ENCODE results near the gene TBCEL.

Gene TBCEL

GRCh38 chr11:121035169-121035755 lies 11.4 kb downstream of the TBCEL start:
- FAIRE-seq (no peak), DNase-seq (ENCODE audit: insufficient read length, low spot score) (no peak)
- TF ChIP-seq POLR2A (IDR thresholded peaks at IDR 0.05; ENCODE audit: low read depth, low read length) (no peak), POU2F2 (IDR thresholded peaks at IDR 0.05; ENCODE audit: low read depth, low read length) (no peak)

GRCh38 chr11:121035780-121036179 lies 11.9 kb downstream of the TBCEL start:
- no peak for DNase-seq (ENCODE audit: insufficient read length, low spot score)
- peak; percentile 38 for FAIRE-seq
- TF ChIP-seq POLR2AphosphoS5 (IDR thresholded peaks at IDR 0.05; ENCODE audit: low read depth, low read length) (no peak), POU2F2 (IDR thresholded peaks at IDR 0.05; ENCODE audit: low read depth, low read length) (no peak), POLR2A (IDR thresholded peaks at IDR 0.05; ENCODE audit: low read depth, low read length) (no peak), TAF1 (IDR thresholded peaks at IDR 0.05; ENCODE audit: low read depth, low read length) (no peak), PAX5 (IDR thresholded peaks at IDR 0.05; ENCODE audit: insufficient read depth, low read length, severe bottlenecking) (no peak), SPI1 (IDR thresholded peaks at IDR 0.05; ENCODE audit: low read depth, low read length) (no peak)

GRCh38 chr11:121037016-121037415 lies 13.1 kb downstream of the TBCEL start:
- no peak for TF ChIP-seq SPI1 (IDR thresholded peaks at IDR 0.05; ENCODE audit: low read depth, low read length)
- no peak for TF ChIP-seq PAX5 (IDR thresholded peaks at IDR 0.05; ENCODE audit: insufficient read depth, low read length, severe bottlenecking)
- TF ChIP-seq POLR2A (IDR thresholded peaks at IDR 0.05; ENCODE audit: low read depth, low read length) = no peak
- TF ChIP-seq POLR2AphosphoS5 (IDR thresholded peaks at IDR 0.05; ENCODE audit: low read depth, low read length) = no peak
- no peak for TF ChIP-seq POU2F2 (IDR thresholded peaks at IDR 0.05; ENCODE audit: low read depth, low read length)
- TF ChIP-seq TAF1 (IDR thresholded peaks at IDR 0.05; ENCODE audit: low read depth, low read length) = no peak
- DNase-seq (ENCODE audit: insufficient read length, low spot score) = no peak
- no peak for FAIRE-seq

GRCh38 chr11:121038648-121039409 lies 14.9 kb downstream of the TBCEL start:
- TF ChIP-seq TAF1 (IDR thresholded peaks at IDR 0.05; ENCODE audit: low read depth, low read length) (no peak), POLR2AphosphoS5 (IDR thresholded peaks at IDR 0.05; ENCODE audit: low read depth, low read length) (no peak), SPI1 (IDR thresholded peaks at IDR 0.05; ENCODE audit: low read depth, low read length) (no peak), PAX5 (IDR thresholded peaks at IDR 0.05; ENCODE audit: insufficient read depth, low read length, severe bottlenecking) (no peak), POU2F2 (IDR thresholded peaks at IDR 0.05; ENCODE audit: low read depth, low read length) (no peak), POLR2A (IDR thresholded peaks at IDR 0.05; ENCODE audit: low read depth, low read length) (no peak)
- FAIRE-seq (peak; percentile 73), DNase-seq (ENCODE audit: insufficient read length, low spot score) (no peak)

- DNase-seq (ENCODE audit: insufficient read length, low spot score) (no peak), FAIRE-seq (no peak)
- TF ChIP-seq POLR2AphosphoS5 (IDR thresholded peaks at IDR 0.05; ENCODE audit: low read depth, low read length) = no peak
Measured at GRCh38 chr11:121039971-121040613, 16.2 kb downstream of the TBCEL start.

- DNase-seq (ENCODE audit: insufficient read length, low spot score) (no peak), FAIRE-seq (no peak)
- no peak for TF ChIP-seq POLR2AphosphoS5 (IDR thresholded peaks at IDR 0.05; ENCODE audit: low read depth, low read length)
- no peak for TF ChIP-seq POU2F2 (IDR thresholded peaks at IDR 0.05; ENCODE audit: low read depth, low read length)
- TF ChIP-seq TAF1 (IDR thresholded peaks at IDR 0.05; ENCODE audit: low read depth, low read length) = no peak
- TF ChIP-seq SPI1 (IDR thresholded peaks at IDR 0.05; ENCODE audit: low read depth, low read length) = no peak
- no peak for TF ChIP-seq POLR2A (IDR thresholded peaks at IDR 0.05; ENCODE audit: low read depth, low read length)
- TF ChIP-seq PAX5 (IDR thresholded peaks at IDR 0.05; ENCODE audit: insufficient read depth, low read length, severe bottlenecking) = no peak
Measured at GRCh38 chr11:121040614-121041002, 16.7 kb downstream of the TBCEL start.

- TF ChIP-seq TAF1 (IDR thresholded peaks at IDR 0.05; ENCODE audit: low read depth, low read length) (no peak), PAX5 (IDR thresholded peaks at IDR 0.05; ENCODE audit: insufficient read depth, low read length, severe bottlenecking) (no peak), POU2F2 (IDR thresholded peaks at IDR 0.05; ENCODE audit: low read depth, low read length) (no peak), POLR2AphosphoS5 (IDR thresholded peaks at IDR 0.05; ENCODE audit: low read depth, low read length) (no peak), POLR2A (IDR thresholded peaks at IDR 0.05; ENCODE audit: low read depth, low read length) (no peak), SPI1 (IDR thresholded peaks at IDR 0.05; ENCODE audit: low read depth, low read length) (no peak)
- no peak for FAIRE-seq
- no peak for DNase-seq (ENCODE audit: insufficient read length, low spot score)
Measured at GRCh38 chr11:121041072-121041471, 17.2 kb downstream of the TBCEL start.

- DNase-seq (ENCODE audit: insufficient read length, low spot score) = no peak
- FAIRE-seq = no peak
- TF ChIP-seq POLR2A (IDR thresholded peaks at IDR 0.05; ENCODE audit: low read depth, low read length) = no peak
- no peak for TF ChIP-seq SPI1 (IDR thresholded peaks at IDR 0.05; ENCODE audit: low read depth, low read length)
- TF ChIP-seq POU2F2 (IDR thresholded peaks at IDR 0.05; ENCODE audit: low read depth, low read length) = no peak
- TF ChIP-seq POLR2AphosphoS5 (IDR thresholded peaks at IDR 0.05; ENCODE audit: low read depth, low read length) = no peak
Measured at GRCh38 chr11:121042296-121042695, 18.4 kb downstream of the TBCEL start.

- TF ChIP-seq POLR2AphosphoS5 (IDR thresholded peaks at IDR 0.05; ENCODE audit: low read depth, low read length) (no peak), POU2F2 (IDR thresholded peaks at IDR 0.05; ENCODE audit: low read depth, low read length) (no peak), POLR2A (IDR thresholded peaks at IDR 0.05; ENCODE audit: low read depth, low read length) (no peak), SPI1 (IDR thresholded peaks at IDR 0.05; ENCODE audit: low read depth, low read length) (no peak), PAX5 (IDR thresholded peaks at IDR 0.05; ENCODE audit: insufficient read depth, low read length, severe bottlenecking) (no peak), TAF1 (IDR thresholded peaks at IDR 0.05; ENCODE audit: low read depth, low read length) (no peak)
- DNase-seq (ENCODE audit: insufficient read length, low spot score) (no peak), FAIRE-seq (no peak)
Measured at GRCh38 chr11:121047926-121048325, 24.0 kb downstream of the TBCEL start.
